CD4-positive, alpha-beta memory T cell (primary cell): ENCODE measurements around the gene SPIB. TPM values are rescaled to one million over a fixed set of nuclear protein-coding genes. Genes with fewer than 3 reads are reported as not detected.

Experiments used
- CTCF ChIA-PET: fragments of 350-600 bp; sonication (Branson Sonifier 250); formaldehyde crosslinking; loops from one replicate; lab custom pipeline; 2021; ENCODE audit warnings: inconsistent platforms; ENCODE audit not compliant: partially characterized antibody; lab: Charles Lee
- POLR2A ChIA-PET: fragments of 350-600 bp; sonication (Branson Sonifier 250); formaldehyde crosslinking; loops from one replicate; lab custom pipeline; 2021; ENCODE audit not compliant: partially characterized antibody; lab: Charles Lee
- DNase-seq, 5 donors: peaks; one replicate each; pipeline versions ENCODE4 v3.0.0 to v3.0.0-alpha.2; 2020 to 2022; ENCODE audit warnings: mixed read lengths in 1 of 5
- H3K27ac ChIP-seq: one replicate; pipeline ENCODE4 v1.7.0; 2013; ENCODE audit warnings: low read depth, low read length
- H3K27me3 ChIP-seq: 2 replicates; pipeline ENCODE4 v1.7.0; 2013; ENCODE audit warnings: mild to moderate bottlenecking, low read length, moderate library complexity; ENCODE audit not compliant: insufficient read depth
- H3K36me3 ChIP-seq: 2 replicates; pipeline ENCODE4 v1.7.0; 2013; ENCODE audit warnings: mild to moderate bottlenecking, low read length, moderate library complexity; ENCODE audit not compliant: insufficient read depth
- H3K4me1 ChIP-seq: 2 replicates; pipeline ENCODE4 v1.7.0; 2013; ENCODE audit warnings: mild to moderate bottlenecking, low read length, moderate library complexity; ENCODE audit not compliant: insufficient read depth
- H3K4me3 ChIP-seq, 2 donors: one replicate each; pipeline ENCODE4 v1.7.0; 2013; ENCODE audit warnings: low read length in 2 of 2, mild to moderate bottlenecking in 1 of 2
- H3K9me3 ChIP-seq, 2 donors: one replicate each; pipeline ENCODE4 v1.7.0; 2013; ENCODE audit warnings: low read length in 2 of 2, control low read depth in 1 of 2; ENCODE audit not compliant: control insufficient read depth in 1 of 2
- H3K27ac Mint-ChIP-seq, 7 donors: one replicate each; pipeline ENCODE4 v1.8.0; 2020 to 2021; ENCODE audit warnings: mixed read lengths in 7 of 7, mild to moderate bottlenecking in 6 of 7, inconsistent platforms in 3 of 7, moderate library complexity in 3 of 7
- H3K27me3 Mint-ChIP-seq, 2 donors: one replicate each; pipeline ENCODE4 v1.8.0; 2020 to 2021; ENCODE audit warnings: mixed read lengths in 2 of 2
- H3K36me3 Mint-ChIP-seq, 2 donors: one replicate each; pipeline ENCODE4 v1.8.0; 2020 to 2021; ENCODE audit warnings: mixed read lengths in 2 of 2, inconsistent platforms in 1 of 2, mild to moderate bottlenecking in 1 of 2
- H3K4me1 Mint-ChIP-seq, 4 donors: one replicate each; pipeline ENCODE4 v1.8.0; 2020 to 2021; ENCODE audit warnings: mixed read lengths in 4 of 4, mild to moderate bottlenecking in 1 of 4
- H3K4me3 Mint-ChIP-seq, 8 donors: one replicate each; pipeline ENCODE4 v1.8.0; 2020 to 2021; ENCODE audit warnings: mixed read lengths in 8 of 8, mild to moderate bottlenecking in 7 of 8, moderate library complexity in 6 of 8, inconsistent platforms in 3 of 8
- H3K9me3 Mint-ChIP-seq, 8 donors: one replicate each; pipeline ENCODE4 v1.8.0; 2020 to 2021; ENCODE audit warnings: mixed read lengths in 8 of 8, mild to moderate bottlenecking in 5 of 8, inconsistent platforms in 3 of 8, moderate library complexity in 1 of 8
- intact Hi-C: fragments of 100-400 bp; cut with micrococcal nuclease; formaldehyde crosslinking; loops from one replicate; pipeline ENCODE4 v1.15.1; 2023
- polyA plus RNA-seq, 2 donors: library from polyadenylated mRNA; unstranded; fragments of 300-500 nt; fragmentation: Illumina TruSeq; gene quantifications; one replicate each; pipeline ENCODE4 v1.2.3, GENCODE V29; 2021
- total RNA-seq, 2 experiments: library from RNA; stranded (reverse); gene quantifications; one replicate each; pipeline ENCODE4 v1.2.3, GENCODE V29; 2021

SPIB gene
- total and polyA plus RNA-seq, 4 experiments from 2014 or later = 1.9 TPM; not detected in 3

- Histone ChIP-seq H3K4me3 (no peak overlapping the region), H3K27me3 (peaks cover 2% of the 10 kb centered on the region), H3K27ac (no peak overlapping the region), H3K36me3 (no peaks in the 10 kb centered on the region), H3K9me3 (no peaks in the 10 kb centered on the region), H3K4me1 (no peaks in the 10 kb centered on the region)
- no peak overlapping the region for H3K4me3 Mint-ChIP-seq
- no peak for DNase-seq
- peaks cover 6 to 10% of the 10 kb centered on the region in 2 donors for H3K27me3 Mint-ChIP-seq
- no peaks in the 10 kb centered on the region for H3K36me3 Mint-ChIP-seq
- peaks cover 3 to 6% (median 4%) of the 10 kb centered on the region in 4 donors for H3K4me1 Mint-ChIP-seq
- POLR2A ChIA-PET = interaction anchor here (1.1 kb wide), 1 partner anchor 13 kb away, joined by 3 read pairs; the partner anchor contains the start of genes EMC10 and GARIN5A
- CTCF ChIA-PET = interaction anchor here (0.9 to 1.8 kb wide), 4 partner anchors 11 to 105 kb away, joined by 3 to 11 read pairs (median 3); no protein-coding TSS in a partner anchor
- intact Hi-C loops = no loop called here
- no peaks in the 10 kb centered on the region for H3K9me3 Mint-ChIP-seq
- no peak overlapping the region for H3K27ac Mint-ChIP-seq
Observed at GRCh38 chr19:50462970-50463369, 44.2 kb downstream of the SPIB start.

DNA sequence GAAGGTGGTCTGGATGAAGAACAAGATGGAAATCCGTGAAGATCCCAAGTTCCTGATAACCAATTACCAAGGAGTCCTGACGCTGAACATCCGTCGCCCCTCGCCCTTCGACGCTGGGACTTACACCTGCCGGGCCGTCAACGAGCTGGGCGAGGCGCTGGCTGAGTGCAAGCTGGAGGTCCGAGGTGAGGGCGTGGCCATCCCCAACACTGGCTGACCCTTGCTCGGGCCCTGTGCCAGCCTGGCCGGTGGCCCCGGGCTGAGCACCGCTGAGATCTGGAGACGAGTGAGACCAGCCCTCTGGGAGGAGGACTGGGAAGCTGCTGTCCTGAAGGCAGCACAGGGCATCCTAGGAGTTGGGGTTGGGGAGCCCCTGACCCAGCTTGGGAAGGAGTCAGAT is 45.6 kb downstream of the SPIB start:
- Mint-ChIP-seq H3K27me3 (peaks cover 6 to 10% of the 10 kb centered on the region in 2 donors), H3K4me3 (no peak overlapping the region), H3K27ac (no peak overlapping the region), H3K9me3 (no peaks in the 10 kb centered on the region), H3K36me3 (no peaks in the 10 kb centered on the region), H3K4me1 (peaks cover 3 to 6% (median 4%) of the 10 kb centered on the region in 4 donors)
- ChIA-PET CTCF (interaction anchor here (0.8 kb wide), 1 partner anchor 107 kb away, joined by 4 read pairs; no protein-coding TSS in a partner anchor), POLR2A (no interaction called here)
- no peak overlapping the region for H3K27ac ChIP-seq
- no peak for DNase-seq
- H3K4me3 ChIP-seq = no peak overlapping the region
- intact Hi-C loops = no loop called here
- no peaks in the 10 kb centered on the region for H3K9me3 ChIP-seq
- H3K4me1 ChIP-seq = no peaks in the 10 kb centered on the region
- H3K36me3 ChIP-seq = no peaks in the 10 kb centered on the region
- peaks cover 2% of the 10 kb centered on the region for H3K27me3 ChIP-seq

GRCh38 chr19:50465000-50465399 is 46.3 kb downstream of the SPIB start:
- Mint-ChIP-seq H3K27me3 (peaks cover 6 to 11% of the 10 kb centered on the region in 2 donors), H3K4me1 (peaks cover 3 to 6% (median 4%) of the 10 kb centered on the region in 4 donors), H3K36me3 (no peaks in the 10 kb centered on the region), H3K27ac (no peak overlapping the region), H3K9me3 (no peaks in the 10 kb centered on the region), H3K4me3 (no peak overlapping the region)
- Histone ChIP-seq H3K27me3 (peaks cover 2% of the 10 kb centered on the region), H3K4me3 (no peak overlapping the region), H3K36me3 (no peaks in the 10 kb centered on the region), H3K27ac (no peak overlapping the region), H3K4me1 (no peaks in the 10 kb centered on the region), H3K9me3 (no peaks in the 10 kb centered on the region)
- no peak for DNase-seq
- intact Hi-C loops = no loop called here
- ChIA-PET CTCF (interaction anchor here (1.3 kb wide), 1 partner anchor 108 kb away, joined by 3 read pairs; no protein-coding TSS in a partner anchor), POLR2A (no interaction called here)

DNA sequence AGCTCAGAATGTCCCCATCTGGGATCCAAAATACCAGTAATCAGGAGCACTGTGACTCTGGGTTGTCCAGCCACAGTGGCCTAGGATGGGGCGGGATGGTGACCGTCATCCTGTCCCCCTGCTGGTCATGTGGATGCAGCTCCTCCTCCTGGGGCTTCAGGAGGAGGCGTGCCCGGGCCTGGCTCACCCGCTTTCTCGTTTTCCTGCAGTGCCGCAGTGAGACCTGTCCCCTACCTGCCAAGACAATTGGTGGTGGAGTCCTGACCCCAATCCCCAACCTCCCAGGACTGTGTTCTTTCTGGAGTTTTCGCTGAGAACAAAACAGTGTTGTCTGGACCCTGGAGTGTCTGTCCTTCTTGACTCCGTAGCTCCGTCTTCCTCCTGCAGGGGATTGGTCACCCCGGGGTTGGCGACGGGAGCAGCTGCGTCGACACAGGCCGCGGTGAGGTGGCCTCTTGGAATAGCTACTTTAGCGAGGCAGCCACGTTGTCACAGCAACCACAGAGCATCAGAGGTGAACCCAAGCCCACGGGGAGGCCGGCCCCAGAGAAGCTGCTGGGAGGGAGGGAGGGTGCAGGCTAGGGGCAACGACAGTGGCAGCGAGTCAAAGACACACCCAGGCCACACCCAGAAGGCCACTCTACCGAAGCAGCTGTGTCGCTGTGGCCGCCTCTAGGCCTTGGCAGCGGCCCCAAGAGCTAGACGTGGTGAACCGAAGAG is 47.4 kb downstream of the SPIB start:
- H3K36me3 ChIP-seq = no peaks in the 10 kb centered on the region
- no peaks in the 10 kb centered on the region for H3K9me3 ChIP-seq
- Mint-ChIP-seq H3K4me3 (no peak overlapping the region), H3K4me1 (peaks cover 3 to 4% (median 3%) of the 10 kb centered on the region in 4 donors), H3K27me3 (peaks cover 6 to 8% of the 10 kb centered on the region in 2 donors), H3K27ac (no peak overlapping the region), H3K36me3 (no peaks in the 10 kb centered on the region), H3K9me3 (no peaks in the 10 kb centered on the region)
- H3K4me3 ChIP-seq = no peak overlapping the region
- ChIA-PET POLR2A (interaction anchor here (1.1 kb wide), 1 partner anchor 109 kb away, joined by 4 read pairs; no protein-coding TSS in a partner anchor), CTCF (interaction anchor here (0.9 to 1.3 kb wide), 2 partner anchors 98 to 109 kb away, joined by 3 read pairs; no protein-coding TSS in a partner anchor)
- H3K4me1 ChIP-seq = no peaks in the 10 kb centered on the region
- H3K27ac ChIP-seq = no peak overlapping the region
- peaks cover 2% of the 10 kb centered on the region for H3K27me3 ChIP-seq
- DNase-seq = no peak
- intact Hi-C loops = no loop called here

DNA sequence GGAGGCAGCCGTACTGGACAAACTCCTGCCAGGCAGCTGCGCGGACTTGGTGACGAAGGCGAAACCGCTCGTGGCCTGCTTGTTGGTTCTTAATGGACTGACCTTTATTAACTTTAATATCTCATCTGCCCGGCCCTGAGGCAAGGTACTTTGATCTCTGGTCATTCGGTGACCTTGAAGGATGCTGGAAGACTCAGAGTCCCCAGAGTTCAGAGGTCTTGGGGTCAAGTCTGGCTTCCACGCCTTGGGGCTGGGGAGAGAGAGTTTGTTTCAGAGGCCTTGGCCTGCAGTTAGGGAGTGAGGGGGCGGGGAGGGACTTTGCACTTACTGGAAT is 47.9 kb downstream of the SPIB start:
- H3K4me1 ChIP-seq = no peaks in the 10 kb centered on the region
- no peaks in the 10 kb centered on the region for H3K36me3 Mint-ChIP-seq
- H3K4me3 Mint-ChIP-seq = no peak overlapping the region
- no peak for DNase-seq
- H3K27me3 Mint-ChIP-seq = peaks cover 4 to 5% of the 10 kb centered on the region in 2 donors
- H3K27me3 ChIP-seq = no peaks in the 10 kb centered on the region
- H3K27ac ChIP-seq = no peak overlapping the region
- CTCF ChIA-PET = no interaction called here
- POLR2A ChIA-PET = interaction anchor here (1.1 kb wide), 1 partner anchor 109 kb away, joined by 4 read pairs; no protein-coding TSS in a partner anchor
- no peaks in the 10 kb centered on the region for H3K36me3 ChIP-seq
- intact Hi-C loops = no loop called here
- no peak overlapping the region for H3K4me3 ChIP-seq
- H3K9me3 ChIP-seq = no peaks in the 10 kb centered on the region
- no peaks in the 10 kb centered on the region for H3K9me3 Mint-ChIP-seq
- no peaks in the 10 kb centered on the region for H3K4me1 Mint-ChIP-seq
- H3K27ac Mint-ChIP-seq = no peak overlapping the region

- Histone ChIP-seq H3K4me1 (no peaks in the 10 kb centered on the region), H3K27ac (no peak overlapping the region), H3K36me3 (no peaks in the 10 kb centered on the region), H3K27me3 (no peaks in the 10 kb centered on the region), H3K9me3 (no peaks in the 10 kb centered on the region), H3K4me3 (no peak overlapping the region)
- Mint-ChIP-seq H3K4me3 (no peak overlapping the region), H3K27me3 (peaks cover 4 to 5% of the 10 kb centered on the region in 2 donors), H3K27ac (no peak overlapping the region), H3K36me3 (no peaks in the 10 kb centered on the region), H3K9me3 (no peaks in the 10 kb centered on the region), H3K4me1 (no peaks in the 10 kb centered on the region)
- ChIA-PET POLR2A (no interaction called here), CTCF (no interaction called here)
- intact Hi-C loops = no loop called here
- DNase-seq = no peak
Observed at GRCh38 chr19:50467566-50467965, 48.8 kb downstream of the SPIB start.

DNA sequence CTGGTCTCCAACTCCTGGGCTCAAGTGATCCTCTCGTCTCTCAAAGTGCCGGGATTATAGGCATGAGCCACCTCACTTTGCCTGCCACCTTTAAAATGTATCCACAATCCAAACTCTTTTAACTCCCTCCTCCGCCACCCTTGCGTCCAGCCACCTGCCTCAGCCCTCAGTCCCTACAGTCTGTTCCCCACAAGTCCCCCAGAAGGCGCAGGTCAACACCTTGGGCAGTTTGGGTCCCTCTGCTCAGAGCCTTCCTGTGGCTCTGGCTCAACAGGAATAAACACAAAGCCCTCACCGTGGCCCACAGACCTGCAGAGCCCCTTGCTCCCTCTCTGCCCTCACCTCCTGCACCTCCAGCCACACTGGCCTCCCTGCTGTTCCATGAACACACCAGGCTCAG is 50.1 kb downstream of the SPIB start:
- Mint-ChIP-seq H3K4me3 (no peak overlapping the region), H3K4me1 (no peaks in the 10 kb centered on the region), H3K36me3 (no peaks in the 10 kb centered on the region), H3K27ac (peak overlapping the region in 2 of 7 donors; percentile 28 to 33), H3K27me3 (peaks cover 2 to 4% of the 10 kb centered on the region in 2 donors), H3K9me3 (no peaks in the 10 kb centered on the region)
- no peaks in the 10 kb centered on the region for H3K9me3 ChIP-seq
- no peak for DNase-seq
- no peak overlapping the region for H3K27ac ChIP-seq
- POLR2A ChIA-PET = no interaction called here
- CTCF ChIA-PET = no interaction called here
- no peak overlapping the region for H3K4me3 ChIP-seq
- H3K27me3 ChIP-seq = no peaks in the 10 kb centered on the region
- H3K36me3 ChIP-seq = no peaks in the 10 kb centered on the region
- intact Hi-C loops = no loop called here
- no peaks in the 10 kb centered on the region for H3K4me1 ChIP-seq
